RPMI8226 (cell line): ENCODE data around the gene FGFR4.
"Not testable (repeated sequence)": the region's sequence is repeated elsewhere in the genome, so short reads cannot be mapped to it uniquely, and the experiment has no call there.

Source experiments
- DNase-seq: peaks from one replicate; pipeline ENCODE4 v3.0.0-alpha.2; 2015

FGFR4 gene

GRCh38 chr5:177086654-177087397, at the start of gene FGFR4:
Gene FGFR4, plus strand, starts transcription at chr5:177086915. Its CDS starts 2,688 bp downstream, at chr5:177089603.
- DNase-seq = peak; percentile 79

DNA sequence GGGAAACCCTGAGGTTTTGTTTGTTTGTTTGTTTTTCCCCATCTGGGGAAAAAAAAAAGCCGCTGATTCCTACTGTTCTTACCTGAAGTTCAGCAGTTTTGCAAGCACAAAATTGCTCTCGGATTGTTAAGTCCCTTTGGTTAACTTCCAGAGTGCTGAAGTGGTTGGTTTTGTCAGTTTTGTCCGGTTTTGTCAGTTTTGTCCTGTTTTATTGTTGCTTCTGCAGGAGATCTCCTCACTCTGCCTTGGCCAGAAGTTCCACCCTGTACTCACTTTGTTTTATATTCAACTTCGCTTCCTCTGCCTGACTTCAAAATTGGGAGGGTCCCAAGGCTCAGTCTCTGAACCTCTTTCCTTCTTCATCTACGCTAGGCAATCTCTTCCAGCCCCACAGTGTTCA, 49.8 kb upstream of the FGFR4 start:
- DNase-seq = no peak

- DNase-seq = peak; percentile 61
Observed at GRCh38 chr5:177040814-177041420, 45.8 kb upstream of the FGFR4 start.

GRCh38 chr5:177041936-177042335, 44.8 kb upstream of the FGFR4 start:
- no peak for DNase-seq

GRCh38 chr5:177043114-177043513, 43.6 kb upstream of the FGFR4 start:
- DNase-seq = no peak

- DNase-seq = no peak
Observed at GRCh38 chr5:177043958-177044357, 42.8 kb upstream of the FGFR4 start.

DNA sequence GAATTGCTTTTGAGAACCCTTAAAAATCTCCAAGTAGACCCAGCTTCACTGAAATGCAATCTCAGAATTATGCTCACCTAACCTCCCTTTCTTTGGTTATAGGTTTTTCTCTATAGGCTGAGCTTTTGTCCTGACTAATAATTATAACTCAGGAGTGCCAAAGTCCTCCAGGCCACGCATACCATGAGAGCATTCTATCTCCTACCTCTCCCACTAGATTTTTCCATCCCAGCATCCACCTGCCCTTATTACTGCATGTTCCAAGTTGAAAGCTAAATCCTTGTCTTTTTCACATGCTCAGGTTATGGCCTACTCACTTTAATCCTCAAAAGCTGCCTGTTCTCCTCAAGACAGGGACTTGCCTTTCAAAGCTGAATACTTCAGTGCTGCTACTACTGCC, 42.1 kb upstream of the FGFR4 start:
- DNase-seq = no peak

DNA sequence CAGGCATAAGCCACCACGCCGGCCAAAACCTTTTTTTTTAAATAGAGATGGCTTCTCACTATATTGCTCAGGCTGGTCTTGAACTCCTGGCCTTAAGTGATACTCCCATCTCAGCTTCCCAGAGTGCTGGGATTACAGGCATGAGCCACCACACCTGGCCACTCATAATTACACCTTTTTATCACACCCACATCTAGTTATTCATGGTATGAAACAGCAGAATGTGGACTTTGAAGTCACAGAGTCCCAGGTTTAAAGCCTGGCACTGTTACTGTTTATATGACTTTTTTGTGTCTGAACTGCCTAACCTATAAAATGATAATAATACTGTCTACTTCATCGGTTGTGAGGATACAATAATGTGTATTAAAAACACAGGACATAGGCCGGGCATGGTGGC, 41.1 kb upstream of the FGFR4 start:
- no peak for DNase-seq

DNA sequence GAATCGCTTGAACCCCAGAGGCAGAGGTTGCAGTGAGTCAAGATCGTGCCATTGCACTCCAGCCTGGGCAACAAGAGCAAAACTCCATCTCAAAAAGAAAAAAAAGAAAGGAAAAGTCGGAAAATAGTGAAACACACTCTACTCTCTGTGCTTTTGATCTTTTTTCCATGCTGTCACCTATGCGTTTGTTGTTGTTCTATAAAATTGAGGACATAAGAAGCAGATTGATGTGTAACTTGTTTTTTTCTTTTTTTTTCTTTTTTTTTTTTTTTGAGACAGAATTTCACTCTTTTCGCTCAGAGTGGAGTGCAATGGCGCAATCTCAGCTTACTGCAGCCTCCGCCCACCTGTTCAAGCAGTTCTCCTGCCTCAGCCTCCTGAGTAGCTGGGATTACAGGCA, 38.2 kb upstream of the FGFR4 start:
- DNase-seq = not testable (repeated sequence)

DNA sequence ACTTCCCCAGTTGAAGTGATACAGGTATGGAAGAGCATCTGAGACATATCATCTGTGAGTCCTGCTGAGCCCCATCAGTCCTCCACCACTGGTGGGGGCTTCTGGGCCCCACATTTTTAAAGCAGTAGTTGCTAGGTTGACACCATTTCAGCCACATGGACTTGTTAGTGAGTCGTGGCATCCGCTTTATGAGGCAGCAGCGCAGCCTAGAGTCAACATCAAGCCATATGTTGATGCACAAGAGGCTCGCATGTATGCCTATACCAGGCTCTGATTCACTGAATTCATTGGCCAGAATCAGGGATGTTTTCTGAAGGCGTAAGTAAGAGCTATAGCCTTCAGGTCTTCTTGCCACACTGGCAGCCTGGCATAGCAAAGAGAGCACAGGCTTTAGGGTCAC, 37.4 kb upstream of the FGFR4 start:
- no peak for DNase-seq

GRCh38 chr5:177064500-177065277, 22.0 kb upstream of the FGFR4 start:
- no peak for DNase-seq

DNA sequence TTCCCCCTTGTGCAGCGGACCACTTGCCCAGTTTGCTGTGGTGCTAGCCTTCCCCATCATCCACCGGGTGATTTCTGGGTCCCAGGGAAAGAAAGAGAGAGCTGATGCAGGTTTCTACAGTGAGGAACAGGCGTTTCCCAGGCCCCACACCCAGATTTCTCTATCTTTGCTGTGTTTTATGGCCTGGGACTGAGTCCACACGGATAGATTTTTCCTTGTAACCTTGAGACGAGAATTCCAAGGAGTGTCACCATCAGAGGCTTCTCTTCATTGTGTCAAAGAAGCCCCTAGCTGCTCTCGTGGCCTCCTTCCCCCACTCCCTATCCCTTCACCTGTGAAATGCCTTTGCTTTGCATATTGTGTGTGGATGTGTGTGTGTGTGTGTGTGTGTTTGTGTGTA, 21.2 kb upstream of the FGFR4 start:
- DNase-seq = no peak

DNA sequence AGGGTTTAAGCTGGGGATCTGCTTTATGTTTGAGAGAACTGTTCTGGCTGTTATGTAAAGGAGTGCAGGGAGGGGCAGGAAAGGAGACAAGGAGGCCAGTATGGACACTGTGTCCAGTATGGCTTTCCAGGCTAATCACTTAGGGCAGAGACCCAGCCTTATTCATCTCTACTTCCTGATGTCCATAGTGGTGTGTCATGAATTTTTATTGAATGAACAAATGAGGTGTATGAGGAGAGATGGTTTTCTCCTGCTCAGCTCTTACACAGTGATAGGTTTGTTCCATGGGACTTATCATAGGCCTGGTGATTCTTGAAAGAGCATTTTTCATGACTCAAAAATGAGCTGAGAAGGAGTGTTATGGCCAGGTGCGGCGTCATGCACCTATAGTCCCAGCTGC, 20.5 kb upstream of the FGFR4 start:
- DNase-seq = no peak

- no peak for DNase-seq
Observed at GRCh38 chr5:177067503-177067902, 19.2 kb upstream of the FGFR4 start.

- DNase-seq = no peak
Observed at GRCh38 chr5:177070536-177071191, 16.1 kb upstream of the FGFR4 start.

DNA sequence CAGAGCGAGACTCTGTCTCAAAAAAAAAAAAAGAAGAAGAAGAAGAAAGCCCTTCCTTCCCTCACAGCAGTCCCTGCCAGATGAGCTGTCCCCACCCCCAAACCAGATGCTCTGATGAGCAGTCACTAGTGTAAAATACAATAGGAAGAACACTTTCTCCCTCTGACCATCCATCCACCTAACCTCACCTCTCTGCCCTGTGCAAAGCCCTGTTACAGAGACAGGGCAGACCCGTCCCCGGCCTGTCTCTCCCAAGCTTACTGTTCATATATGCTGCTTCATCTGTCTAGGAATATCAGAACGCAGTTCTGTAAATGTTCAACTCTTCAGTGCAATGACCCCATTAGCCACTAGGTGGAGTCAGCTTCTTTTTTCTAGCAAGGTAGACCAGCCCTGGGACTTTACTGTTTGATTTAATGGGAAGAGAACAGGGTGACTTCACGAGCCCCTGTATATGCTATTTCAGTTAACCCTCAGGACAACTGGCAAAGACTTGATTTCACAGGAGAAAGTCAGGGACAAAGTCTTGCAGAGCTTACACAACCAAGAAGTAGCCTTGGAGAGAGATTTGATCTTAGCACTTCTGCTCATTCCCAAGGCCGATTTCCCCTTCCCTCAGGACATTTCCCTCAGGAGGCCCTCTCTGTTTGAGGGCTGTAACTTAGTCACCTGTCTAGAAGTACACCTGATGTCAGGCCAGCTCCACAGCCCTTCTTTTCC, 14.9 kb upstream of the FGFR4 start:
- DNase-seq = peak; percentile 87

GRCh38 chr5:177077335-177077734, 9.4 kb upstream of the FGFR4 start:
- no peak for DNase-seq

GRCh38 chr5:177079606-177080005, 7.1 kb upstream of the FGFR4 start:
- no peak for DNase-seq

DNA sequence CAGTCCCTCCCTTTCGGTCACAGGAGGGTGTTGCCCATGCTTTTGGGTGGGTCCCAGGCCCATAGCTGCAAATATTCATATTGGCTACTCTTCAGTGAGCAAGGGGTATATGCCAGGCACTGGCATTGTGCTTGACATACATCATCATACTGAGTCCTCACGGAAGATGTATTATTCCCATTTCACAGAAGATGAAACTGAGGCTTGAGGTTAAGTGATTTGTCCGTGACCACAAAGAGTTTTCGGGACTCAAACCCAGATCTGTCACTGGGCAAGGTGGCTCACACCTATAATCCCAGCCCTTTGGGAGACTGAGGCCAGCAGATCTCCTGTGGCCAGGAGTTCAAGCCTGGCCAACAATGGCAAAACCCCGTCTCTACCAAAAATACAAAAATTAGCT, 6.5 kb upstream of the FGFR4 start:
- no peak for DNase-seq

DNA sequence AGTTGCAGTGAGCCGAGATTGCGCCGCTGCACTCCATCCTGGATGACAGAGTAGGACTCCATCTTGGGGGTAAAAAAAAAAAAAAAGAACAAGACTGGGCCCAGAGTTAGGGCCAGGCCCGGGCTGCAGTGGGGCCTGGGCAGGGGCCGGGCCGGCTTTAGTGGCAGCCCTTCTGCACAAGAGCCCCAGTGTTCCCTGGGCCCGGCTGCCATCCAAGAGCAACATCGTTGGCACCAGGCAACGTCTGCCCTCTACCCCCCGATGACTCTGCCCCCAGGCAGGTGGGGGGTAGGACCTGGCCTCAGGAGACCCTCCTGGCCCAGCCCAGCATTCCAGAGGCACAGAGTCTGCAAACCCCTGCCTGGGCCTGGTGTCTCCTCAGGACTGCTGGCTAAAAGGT, 4.9 kb upstream of the FGFR4 start:
- no peak for DNase-seq

DNA sequence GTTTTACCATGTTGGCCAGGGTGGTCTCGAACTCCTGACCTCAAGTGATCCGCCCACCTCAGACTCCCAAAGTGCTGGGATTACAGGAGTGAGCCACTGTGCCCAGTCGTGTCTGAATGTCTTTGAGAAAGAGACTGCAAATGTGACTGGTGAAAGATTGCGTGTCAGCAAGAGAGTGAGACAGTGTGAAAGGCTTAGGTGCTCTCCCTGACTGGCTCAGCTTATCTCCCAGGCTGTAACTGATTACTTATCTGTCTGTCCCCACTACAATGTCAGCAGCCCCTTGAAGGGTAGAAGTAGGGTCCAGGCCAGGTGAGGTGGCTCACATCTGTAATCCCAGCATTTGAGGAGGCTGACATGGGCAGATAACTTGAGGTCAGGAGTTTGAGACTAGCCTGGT, 3.4 kb upstream of the FGFR4 start:
- DNase-seq = no peak

- no peak for DNase-seq
Observed at GRCh38 chr5:177084175-177084574, 2.5 kb upstream of the FGFR4 start.
